NT2/D1 (cell line): ENCODE results near the gene PKNOX2.

Experiments
- SUZ12 ChIP-seq: IDR thresholded peaks from 2 replicates; pipeline ENCODE4 v1.6.1; 2011; ENCODE audit not compliant: insufficient read length, insufficient read depth; ENCODE audit errors: extremely low read depth
- YY1 ChIP-seq: IDR thresholded peaks from 2 replicates; pipeline ENCODE4 v1.6.1; 2011; ENCODE audit not compliant: insufficient read length, insufficient read depth
- ZNF274 ChIP-seq: IDR thresholded peaks from 2 replicates; pipeline ENCODE4 v1.6.1; 2011; ENCODE audit warnings: mild to moderate bottlenecking, low read depth, low read length

- no peak for TF ChIP-seq ZNF274
- TF ChIP-seq SUZ12, result no peak
- no peak for TF ChIP-seq YY1
Observed at GRCh38 chr11:125164422-125165110, at the start of gene PKNOX2.
